Measurements from ENCODE around the gene TNFRSF19. TPM values are rescaled to one million over a fixed set of nuclear protein-coding genes. Genes with fewer than 3 reads are reported as not detected.

TNFRSF19 gene
- polyA plus RNA-seq, 1 donor from 2014 or later, result 0.29 TPM

- H3K9me3 Mint-ChIP-seq, result no peaks in the 10 kb centered on the region
- peaks cover 0 to 5% (median 0%) of the 10 kb centered on the region in 3 donors for H3K4me1 Mint-ChIP-seq
- H3K27ac Mint-ChIP-seq, result no peak overlapping the region
- H3K36me3 Mint-ChIP-seq, result peaks cover 2% of the 10 kb centered on the region
- H3K27me3 Mint-ChIP-seq, result peaks cover 2% of the 10 kb centered on the region
- no peak overlapping the region for H3K4me3 Mint-ChIP-seq
Observed at GRCh38 chr13:23701636-23702035, 131.4 kb downstream of the TNFRSF19 start.

DNA sequence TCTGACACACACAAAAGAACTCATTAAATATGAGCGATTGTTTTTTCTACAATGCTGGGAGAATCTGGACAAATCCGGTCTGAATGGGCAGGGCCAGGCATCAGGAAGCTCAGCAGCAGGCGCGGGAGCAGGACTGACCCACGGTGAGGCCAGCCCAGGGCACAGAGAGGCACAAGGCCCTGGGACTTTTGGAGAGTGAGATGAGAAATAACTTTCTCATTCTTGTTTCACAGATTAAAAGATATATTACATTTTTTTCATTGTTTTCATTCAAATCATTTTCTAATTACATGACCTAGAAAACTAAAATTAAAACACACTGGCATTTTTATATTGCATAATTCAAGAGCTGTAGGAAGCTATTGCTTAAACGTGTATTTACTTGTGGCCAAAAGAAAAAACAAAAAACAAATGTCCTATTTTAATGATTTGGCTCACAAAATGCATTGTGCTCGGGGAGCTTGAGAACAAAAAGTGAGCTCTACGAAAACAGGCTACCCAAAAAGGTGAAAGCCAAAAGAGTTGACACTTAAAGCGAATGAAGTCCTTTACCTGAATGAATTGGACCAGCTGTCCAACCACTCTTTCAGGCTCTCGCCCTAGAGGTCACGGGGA is 133.1 kb downstream of the TNFRSF19 start:
- no peaks in the 10 kb centered on the region for H3K36me3 Mint-ChIP-seq
- H3K4me1 Mint-ChIP-seq, result peaks cover 0 to 2% (median 2%) of the 10 kb centered on the region in 3 donors
- H3K9me3 Mint-ChIP-seq, result no peaks in the 10 kb centered on the region
- no peak overlapping the region for H3K4me3 Mint-ChIP-seq
- peaks cover 4% of the 10 kb centered on the region for H3K27me3 Mint-ChIP-seq
- H3K27ac Mint-ChIP-seq, result no peak overlapping the region

DNA sequence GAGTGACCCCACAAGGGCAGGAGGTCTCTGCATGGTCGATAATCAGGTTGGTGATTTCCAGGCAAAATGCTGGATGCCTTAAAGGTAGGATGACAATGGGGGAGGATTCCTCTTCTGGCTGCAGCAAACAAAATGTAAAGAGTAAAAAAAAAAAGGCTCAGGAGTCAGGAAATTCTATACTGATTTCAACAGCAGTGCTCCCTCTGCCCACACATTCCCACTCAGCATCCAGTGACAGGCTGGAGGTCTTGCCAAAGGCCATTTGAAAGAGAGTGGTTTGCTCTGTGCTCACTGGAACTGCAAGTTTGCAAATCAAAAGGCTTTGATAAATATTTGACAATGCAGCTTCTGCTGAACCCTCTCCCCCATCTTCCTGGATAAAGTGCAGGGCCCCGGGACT is 135.4 kb downstream of the TNFRSF19 start:
- H3K9me3 Mint-ChIP-seq, result no peaks in the 10 kb centered on the region
- H3K36me3 Mint-ChIP-seq, result no peaks in the 10 kb centered on the region
- H3K27ac Mint-ChIP-seq, result no peak overlapping the region
- H3K27me3 Mint-ChIP-seq, result peaks cover 4% of the 10 kb centered on the region
- H3K4me1 Mint-ChIP-seq, result peaks cover 0 to 2% (median 0%) of the 10 kb centered on the region in 3 donors
- no peak overlapping the region for H3K4me3 Mint-ChIP-seq

GRCh38 chr13:23707674-23708073 is 137.5 kb downstream of the TNFRSF19 start:
- Mint-ChIP-seq H3K27ac (no peak overlapping the region), H3K27me3 (peaks cover 4% of the 10 kb centered on the region), H3K4me3 (no peak overlapping the region), H3K9me3 (peaks cover 0 to 5% (median 4%) of the 10 kb centered on the region in 3 donors), H3K4me1 (peaks cover 0 to 2% (median 0%) of the 10 kb centered on the region in 3 donors), H3K36me3 (peaks cover under 1% of the 10 kb centered on the region)

DNA sequence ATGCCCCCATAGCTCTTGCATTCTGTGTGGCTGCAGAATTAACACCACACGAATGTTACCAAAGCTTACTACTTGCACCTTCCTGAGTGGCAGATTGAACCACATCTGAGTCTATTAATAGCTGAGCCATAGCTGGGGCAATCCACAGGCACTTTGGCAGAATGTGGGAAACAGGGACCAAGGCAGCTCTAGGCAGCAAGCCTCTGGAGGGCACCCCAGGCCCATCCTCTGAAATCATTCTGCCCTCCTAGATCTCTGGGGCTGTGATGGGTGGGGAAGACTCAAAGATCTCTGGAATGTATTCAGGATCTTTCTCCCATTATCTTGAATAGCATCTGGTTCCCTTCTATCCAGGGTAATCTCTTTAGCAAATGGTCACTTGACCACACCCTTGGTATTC is 139.3 kb downstream of the TNFRSF19 start:
- Mint-ChIP-seq H3K27ac (no peak overlapping the region), H3K36me3 (peaks cover 1% of the 10 kb centered on the region), H3K27me3 (peaks cover 6% of the 10 kb centered on the region), H3K9me3 (peaks cover 0 to 5% (median 4%) of the 10 kb centered on the region in 3 donors), H3K4me1 (peaks cover 0 to 2% (median 0%) of the 10 kb centered on the region in 3 donors), H3K4me3 (no peak overlapping the region)

DNA sequence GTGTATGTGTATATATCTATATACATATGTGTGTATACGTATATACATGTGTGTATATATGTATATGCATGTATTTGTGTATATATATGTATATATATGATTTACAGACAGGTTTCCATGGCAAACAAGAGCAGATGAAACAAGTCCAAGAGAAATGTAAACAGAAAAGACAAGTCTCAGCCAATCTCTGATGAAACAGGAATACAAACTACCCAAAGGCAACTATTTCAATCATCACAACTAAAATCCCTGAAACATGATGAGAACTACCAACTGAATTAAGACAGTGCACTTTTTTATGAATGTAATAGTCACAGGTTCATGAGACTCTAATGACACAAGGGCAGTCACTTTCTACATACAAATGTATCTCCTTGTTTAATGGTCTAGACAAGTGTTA is 140.2 kb downstream of the TNFRSF19 start:
- Mint-ChIP-seq H3K27me3 (peaks cover 4% of the 10 kb centered on the region), H3K4me3 (no peak overlapping the region), H3K27ac (no peak overlapping the region), H3K9me3 (peaks cover 0 to 5% (median 4%) of the 10 kb centered on the region in 3 donors), H3K36me3 (peaks cover 1% of the 10 kb centered on the region), H3K4me1 (peaks cover 0 to 2% (median 0%) of the 10 kb centered on the region in 3 donors)

DNA sequence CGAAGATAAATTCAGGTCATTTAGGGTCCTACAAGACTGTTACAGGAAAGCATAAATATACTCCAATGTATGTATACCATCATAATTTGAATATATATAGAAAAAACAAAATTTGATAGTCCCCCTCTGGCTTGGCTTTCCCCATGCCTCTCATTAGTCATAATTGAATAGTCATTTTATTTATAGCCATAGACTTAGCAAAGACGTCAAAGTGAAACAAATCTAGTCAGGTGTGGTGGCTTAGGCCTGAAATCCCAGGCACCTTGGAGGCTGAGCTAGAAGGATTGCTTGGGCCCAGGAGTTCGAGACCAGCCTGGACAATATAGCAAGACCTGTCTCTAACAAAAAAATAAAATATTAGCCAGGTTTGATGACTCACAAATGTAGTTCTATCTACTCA is 141.1 kb downstream of the TNFRSF19 start:
- no peak overlapping the region for H3K4me3 Mint-ChIP-seq
- H3K9me3 Mint-ChIP-seq, result peaks cover 0 to 5% (median 4%) of the 10 kb centered on the region in 3 donors
- peaks cover 0 to 2% (median 0%) of the 10 kb centered on the region in 3 donors for H3K4me1 Mint-ChIP-seq
- H3K27me3 Mint-ChIP-seq, result peaks cover 4% of the 10 kb centered on the region
- H3K36me3 Mint-ChIP-seq, result peaks cover 1% of the 10 kb centered on the region
- no peak overlapping the region for H3K27ac Mint-ChIP-seq

- Mint-ChIP-seq H3K4me1 (no peaks in the 10 kb centered on the region), H3K27ac (peak overlapping the region in 1 of 3 donors; percentile 71), H3K9me3 (peaks cover 0 to 5% (median 4%) of the 10 kb centered on the region in 3 donors), H3K27me3 (peaks cover 2% of the 10 kb centered on the region), H3K4me3 (no peak overlapping the region), H3K36me3 (peaks cover 1% of the 10 kb centered on the region)
Observed at GRCh38 chr13:23714672-23715071, 144.5 kb downstream of the TNFRSF19 start.

DNA sequence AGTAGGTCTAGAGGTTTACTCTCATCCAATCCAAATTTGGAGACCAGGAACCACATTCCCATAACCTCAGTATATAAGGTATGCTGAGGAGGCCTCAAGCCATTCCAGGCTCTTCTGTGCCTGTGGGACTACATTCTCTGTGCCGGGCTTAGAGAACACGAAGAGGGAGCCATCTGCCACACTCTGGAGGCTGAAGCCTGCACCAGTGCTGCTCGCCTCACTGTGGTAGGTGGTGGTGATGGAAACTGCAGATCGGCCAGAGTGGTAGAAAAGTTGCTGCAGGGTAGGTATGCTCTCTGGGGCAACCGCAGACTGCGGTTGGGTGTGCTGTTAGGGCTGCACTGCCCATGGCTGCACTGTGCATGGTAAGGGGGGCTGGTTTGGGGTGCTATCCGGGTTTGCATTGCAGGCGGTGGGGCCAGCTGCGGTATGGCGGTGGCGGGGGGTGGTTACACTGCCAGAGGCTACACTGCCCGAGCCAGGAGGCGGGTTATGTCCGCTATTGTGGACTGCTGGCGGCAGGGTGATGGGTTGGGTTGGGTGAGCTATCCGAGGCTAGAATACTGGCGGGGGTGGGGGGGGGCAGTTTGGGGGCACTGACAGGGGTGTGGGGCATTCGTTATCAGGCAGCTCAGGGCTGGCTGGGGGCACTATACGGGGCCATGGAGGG is 145.0 kb downstream of the TNFRSF19 start:
- no peak overlapping the region for H3K4me3 Mint-ChIP-seq
- peaks cover 1% of the 10 kb centered on the region for H3K36me3 Mint-ChIP-seq
- peaks cover 0 to under 1% (median 0%) of the 10 kb centered on the region in 3 donors for H3K4me1 Mint-ChIP-seq
- H3K9me3 Mint-ChIP-seq, result peaks cover 0 to 5% (median 4%) of the 10 kb centered on the region in 3 donors
- H3K27me3 Mint-ChIP-seq, result peaks cover 2% of the 10 kb centered on the region
- peak overlapping the region in 1 of 3 donors; percentile 71 for H3K27ac Mint-ChIP-seq

- peaks cover 0 to 2% (median 0%) of the 10 kb centered on the region in 3 donors for H3K4me1 Mint-ChIP-seq
- peaks cover 1% of the 10 kb centered on the region for H3K36me3 Mint-ChIP-seq
- no peak overlapping the region for H3K4me3 Mint-ChIP-seq
- H3K27me3 Mint-ChIP-seq, result peaks cover 2% of the 10 kb centered on the region
- peaks cover 0 to 5% (median 4%) of the 10 kb centered on the region in 3 donors for H3K9me3 Mint-ChIP-seq
- no peak overlapping the region for H3K27ac Mint-ChIP-seq
Observed at GRCh38 chr13:23715762-23716235, 145.6 kb downstream of the TNFRSF19 start.

DNA sequence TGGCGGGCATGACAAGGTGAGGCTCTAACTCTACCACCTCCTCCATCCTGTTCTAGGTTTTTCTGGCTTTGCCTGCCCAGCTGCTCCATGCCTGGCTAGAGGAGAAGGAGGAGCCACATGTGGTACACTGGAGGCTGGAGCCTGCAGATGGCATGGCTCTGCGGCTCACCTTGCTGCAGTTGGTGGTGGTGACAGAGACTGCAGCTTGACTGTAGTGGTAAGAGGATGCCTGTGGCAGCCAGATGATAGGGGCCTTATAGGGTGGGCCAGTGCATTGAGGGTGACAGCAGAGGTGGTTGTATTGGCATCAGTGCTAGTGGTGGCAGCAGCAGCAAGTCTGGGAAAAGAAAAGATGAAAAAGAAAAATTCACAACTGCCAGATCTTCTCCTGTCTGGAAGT is 146.2 kb downstream of the TNFRSF19 start:
- H3K27ac Mint-ChIP-seq, result peak overlapping the region in 1 of 3 donors; percentile 43
- H3K4me1 Mint-ChIP-seq, result peaks cover 0 to 2% (median 0%) of the 10 kb centered on the region in 3 donors
- H3K4me3 Mint-ChIP-seq, result no peak overlapping the region
- peaks cover 0 to 5% (median 4%) of the 10 kb centered on the region in 3 donors for H3K9me3 Mint-ChIP-seq
- peaks cover 2% of the 10 kb centered on the region for H3K27me3 Mint-ChIP-seq
- H3K36me3 Mint-ChIP-seq, result peaks cover 1% of the 10 kb centered on the region

DNA sequence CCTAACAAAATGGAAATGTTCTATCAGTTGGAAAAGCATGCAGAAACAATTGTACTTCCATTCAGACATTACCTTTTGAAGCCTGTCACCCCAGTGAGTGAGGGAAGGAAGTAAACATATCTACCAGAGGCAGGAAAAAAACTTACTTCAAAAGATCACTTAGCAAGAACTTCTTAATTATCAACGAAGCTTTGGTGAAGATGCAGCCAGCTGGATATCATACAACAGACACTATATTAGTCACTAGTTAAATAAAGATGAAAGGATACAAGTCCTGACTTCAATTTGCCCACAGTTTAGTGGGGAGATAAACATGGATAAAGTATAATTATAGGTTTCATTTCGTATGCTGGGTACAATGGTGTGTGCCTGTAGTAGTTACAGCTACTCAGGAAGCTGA is 148.8 kb downstream of the TNFRSF19 start:
- Mint-ChIP-seq H3K4me1 (peaks cover 0 to 2% (median 0%) of the 10 kb centered on the region in 3 donors), H3K9me3 (no peaks in the 10 kb centered on the region), H3K4me3 (no peak overlapping the region), H3K27me3 (peaks cover 2% of the 10 kb centered on the region), H3K27ac (no peak overlapping the region), H3K36me3 (peaks cover 3% of the 10 kb centered on the region)

DNA sequence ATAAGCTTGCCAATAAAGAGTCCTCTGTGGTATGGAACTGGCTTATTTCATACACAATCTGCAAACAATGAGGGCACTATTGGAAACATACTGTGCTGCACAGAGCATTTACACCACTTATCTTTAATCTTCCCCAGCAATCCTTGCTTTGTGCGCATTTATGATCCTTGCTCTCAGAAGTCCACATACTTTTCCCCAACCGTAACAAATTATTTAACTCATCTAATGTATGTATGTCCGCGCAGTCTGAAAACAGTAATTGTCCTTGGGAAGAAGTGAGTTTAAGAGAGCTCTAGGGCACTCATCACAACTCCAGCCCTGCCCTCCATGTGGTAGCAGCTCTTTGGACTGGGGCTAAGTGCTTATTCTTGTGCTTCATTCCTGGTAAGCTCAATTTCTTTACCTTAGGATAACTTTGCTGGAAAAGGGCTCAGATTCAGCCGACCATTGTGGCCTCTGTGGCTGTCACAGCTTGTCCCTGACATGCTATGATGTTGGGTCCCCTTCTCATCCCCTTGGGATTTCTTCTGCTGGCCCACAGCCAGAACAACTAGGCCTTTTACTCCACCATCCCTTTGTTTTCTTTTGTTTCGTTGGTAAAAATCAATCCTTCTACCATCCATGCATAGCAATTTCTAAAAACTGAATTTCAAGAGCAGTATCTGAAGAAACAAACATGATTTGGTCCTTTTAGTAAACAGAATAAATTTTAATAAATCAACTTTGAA is 152.7 kb downstream of the TNFRSF19 start:
- no peaks in the 10 kb centered on the region for H3K9me3 Mint-ChIP-seq
- H3K4me1 Mint-ChIP-seq, result peaks cover 0 to 2% (median 0%) of the 10 kb centered on the region in 3 donors
- H3K4me3 Mint-ChIP-seq, result no peak overlapping the region
- no peaks in the 10 kb centered on the region for H3K27me3 Mint-ChIP-seq
- H3K36me3 Mint-ChIP-seq, result peaks cover 4% of the 10 kb centered on the region
- peak overlapping the region in 1 of 3 donors; percentile 64 for H3K27ac Mint-ChIP-seq

DNA sequence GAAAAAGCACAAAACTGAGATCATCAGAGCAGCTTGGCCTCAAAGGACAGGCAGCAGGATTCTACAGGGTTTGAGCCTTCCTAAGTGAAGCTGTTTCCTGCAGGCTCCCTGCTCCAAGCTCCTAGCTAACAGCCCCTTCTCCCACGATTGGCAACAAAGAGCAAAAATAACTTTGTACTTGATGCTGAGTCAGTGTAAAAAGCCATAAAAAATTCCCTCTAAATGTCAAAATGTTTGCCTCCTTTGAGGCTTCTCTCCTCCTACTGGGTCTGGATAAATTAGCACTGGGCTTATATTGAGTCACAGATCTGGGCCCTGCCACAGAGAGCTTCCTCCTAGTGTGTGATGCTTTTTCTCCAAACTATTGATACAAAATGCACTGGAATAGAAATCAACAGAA is 153.3 kb downstream of the TNFRSF19 start:
- H3K9me3 Mint-ChIP-seq, result no peaks in the 10 kb centered on the region
- H3K36me3 Mint-ChIP-seq, result peaks cover 4% of the 10 kb centered on the region
- H3K4me1 Mint-ChIP-seq, result peaks cover 0 to 2% (median 0%) of the 10 kb centered on the region in 3 donors
- no peak overlapping the region for H3K27ac Mint-ChIP-seq
- no peaks in the 10 kb centered on the region for H3K27me3 Mint-ChIP-seq
- no peak overlapping the region for H3K4me3 Mint-ChIP-seq
